H1 (cell line): ENCODE results near the gene CACNA1D. TPM values are rescaled to one million over a fixed set of nuclear protein-coding genes. Genes with fewer than 3 reads are reported as not detected.

Experiments used
- CHD7 ChIP-seq: fragments of 300-600 bp; sonication (generic); IDR thresholded peaks from 2 replicates; pipeline ENCODE4 v1.7.1; 2012; ENCODE audit warnings: low read length, moderate library complexity, mild to moderate bottlenecking, inconsistent platforms; ENCODE audit not compliant: insufficient replicate concordance
- PHF8 ChIP-seq: fragments of 200-600 bp; sonication (generic); conservative IDR thresholded peaks from 2 replicates; pipeline ENCODE4 v1.7.1; 2012; ENCODE audit warnings: low read depth, mild to moderate bottlenecking, inconsistent platforms, low read length, moderate library complexity
- polyA plus RNA-seq, 7 experiments: library from polyadenylated mRNA; depleted of rRNA in 3 of 7; stranded (reverse) in 5 of 7; unstranded in 2 of 7; fragments of >200 nt in 5 of 7; fragments of 200-250 nt in 2 of 7; gene quantifications; 1 replicate in 5 of 7; 2 replicates in 1 of 7; 4 replicates in 1 of 7; pipeline versions ENCODE4 v1.2.1 to v1.2.3, GENCODE V29; 2011 to 2013; ENCODE audit warnings: missing spikeins in 2 of 7, mixed read lengths in 2 of 7
- total RNA-seq: library from RNA; stranded (reverse); fragmentation: NEBNext Ultra II Directional; extraction: Animal tissue kit (Norgen Biotek cat#: 25700); gene quantifications from 2 replicates; pipeline ENCODE4 v1.2.1, GENCODE V29; 2021

The CACNA1D gene
- total and polyA plus RNA-seq, 2 of the 8 experiments (the other 6 are each of a cell fraction or from before 2014, with no cell fraction given): 2.0 to 2.9 TPM

GRCh38 chr3:53862241-53862640 is 367.8 kb downstream of the CACNA1D start (continued):
- TF ChIP-seq CHD7 (no peak), PHF8 (no peak)
